ENCODE measurements around the gene PTPRT. TPM values are rescaled to one million over a fixed set of nuclear protein-coding genes. Genes with fewer than 3 reads are reported as not detected.

The PTPRT gene
- total RNA-seq, 6 experiments from 2014 or later: not detected

DNA sequence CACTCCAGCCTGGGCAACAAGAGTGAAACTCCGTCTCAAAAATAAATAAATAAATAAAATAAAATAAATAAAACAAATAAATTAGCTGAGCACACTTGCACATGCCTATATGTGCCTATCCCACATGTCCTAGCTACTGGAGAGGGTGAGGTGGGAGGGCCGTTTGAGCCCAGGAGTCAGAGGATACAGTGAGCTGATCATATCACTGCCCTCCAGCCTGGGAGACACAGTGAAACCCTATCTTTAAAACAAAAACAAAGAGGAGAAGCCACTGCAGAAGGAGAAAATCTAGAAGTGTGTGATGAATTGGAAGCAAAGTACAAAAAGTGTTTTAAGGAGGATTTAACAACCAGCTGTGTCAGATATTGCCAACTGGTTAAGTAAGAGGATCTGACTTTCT lies 728.4 kb downstream of the PTPRT start:
- Mint-ChIP-seq H3K27me3 (ENCODE audit: insufficient read depth) (no peaks in the 10 kb centered on the region), H3K27ac (no peak overlapping the region), H3K4me1 (ENCODE audit: low read depth) (no peaks in the 10 kb centered on the region), H3K9me3 (peaks cover 36% of the 10 kb centered on the region), H3K4me3 (no peak overlapping the region), H3K36me3 (ENCODE audit: low read depth) (no peaks in the 10 kb centered on the region)
- TF ChIP-seq CTCF (IDR thresholded peaks at IDR 0.05): no peak
- no peak for DNase-seq

DNA sequence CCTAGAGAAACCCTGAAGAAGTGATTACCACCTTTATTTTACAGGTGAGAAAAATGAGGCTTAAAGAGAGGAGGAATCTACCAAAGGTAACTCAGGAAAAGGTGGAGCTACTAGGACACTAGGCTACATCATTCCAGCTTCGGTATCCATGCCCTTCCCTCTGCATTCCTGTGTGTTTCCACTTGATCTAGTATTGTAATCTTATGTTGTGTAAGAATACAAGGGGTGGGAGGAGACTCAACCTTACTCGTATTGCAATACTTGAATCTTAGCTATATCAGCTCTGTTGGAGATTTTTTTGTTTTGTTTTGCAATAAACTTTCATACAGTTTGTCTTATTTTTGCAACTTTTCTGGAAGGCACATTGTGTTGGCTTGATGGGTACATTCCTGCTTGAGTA lies 742.4 kb downstream of the PTPRT start:
- H3K9me3 Mint-ChIP-seq: peaks cover 57% of the 10 kb centered on the region
- H3K4me1 Mint-ChIP-seq (ENCODE audit: low read depth): no peaks in the 10 kb centered on the region

DNA sequence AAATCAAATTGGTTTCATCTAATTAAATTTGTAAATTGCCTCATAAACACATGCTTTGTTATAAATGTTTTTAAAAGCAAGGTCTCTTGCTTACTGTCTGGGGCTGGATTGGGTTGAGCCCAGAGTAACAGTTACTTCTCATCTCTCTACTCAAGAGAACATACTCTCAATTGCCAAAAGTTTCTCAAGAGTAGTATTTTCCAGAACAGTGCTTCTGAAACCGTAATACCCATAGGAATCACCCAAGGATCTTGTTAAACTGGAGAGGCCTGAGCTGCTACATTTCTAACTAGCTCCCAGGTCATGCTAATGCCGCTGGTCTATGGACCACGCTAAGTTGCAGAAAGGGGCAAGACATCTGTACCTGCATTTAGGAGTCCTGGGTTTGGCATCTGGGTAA lies 744.9 kb downstream of the PTPRT start:
- Mint-ChIP-seq H3K9me3 (peaks cover 57% of the 10 kb centered on the region), H3K27me3 (ENCODE audit: insufficient read depth) (peaks cover 3% of the 10 kb centered on the region), H3K27ac (no peak overlapping the region), H3K36me3 (ENCODE audit: low read depth) (peaks cover 4% of the 10 kb centered on the region), H3K4me1 (ENCODE audit: low read depth) (no peaks in the 10 kb centered on the region), H3K4me3 (no peak overlapping the region)
- no peak for TF ChIP-seq CTCF (IDR thresholded peaks at IDR 0.05)
- no peak for DNase-seq

More for the DNA sequence above, 742.4 kb downstream of the PTPRT start:
- Mint-ChIP-seq H3K27ac (no peak overlapping the region), H3K36me3 (ENCODE audit: low read depth) (peaks cover 5% of the 10 kb centered on the region; the same call in 1 of the 2 replicates), H3K4me3 (no peak overlapping the region), H3K27me3 (ENCODE audit: insufficient read depth) (peaks cover 1% of the 10 kb centered on the region; the same call in 1 of the 2 replicates)
- DNase-seq: no peak
- no peak for TF ChIP-seq CTCF (IDR thresholded peaks at IDR 0.05)

GRCh38 chr20:42443200-42443599 lies 746.5 kb downstream of the PTPRT start:
- TF ChIP-seq CTCF (IDR thresholded peaks at IDR 0.05): no peak
- peaks cover 67% of the 10 kb centered on the region for H3K9me3 Mint-ChIP-seq
- peaks cover 9% of the 10 kb centered on the region for H3K36me3 Mint-ChIP-seq (ENCODE audit: low read depth)
- no peaks in the 10 kb centered on the region for H3K4me1 Mint-ChIP-seq (ENCODE audit: low read depth)
- peaks cover 3% of the 10 kb centered on the region for H3K27me3 Mint-ChIP-seq (ENCODE audit: insufficient read depth)
- DNase-seq: no peak
- H3K4me3 Mint-ChIP-seq: no peak overlapping the region
- no peak overlapping the region for H3K27ac Mint-ChIP-seq

DNA sequence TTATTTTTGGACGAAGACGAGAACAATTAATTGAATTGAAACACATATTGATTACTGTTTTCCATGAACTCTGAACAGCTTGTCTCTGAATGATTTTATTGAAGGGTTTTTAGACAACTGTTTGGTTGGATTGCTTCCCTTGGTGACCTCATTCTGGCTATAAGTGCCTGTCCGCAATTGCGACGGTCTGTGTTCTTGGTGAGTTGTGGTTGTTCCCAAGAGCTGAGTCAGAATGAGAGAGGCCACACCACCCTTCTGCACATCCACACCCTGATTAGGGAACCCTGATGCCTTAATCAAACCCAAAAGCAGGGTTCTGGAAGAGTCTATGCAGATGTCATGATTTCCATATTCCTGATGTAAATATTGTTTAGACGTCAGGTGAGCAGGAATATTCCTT lies 747.0 kb downstream of the PTPRT start:
- H3K4me1 Mint-ChIP-seq (ENCODE audit: low read depth): no peaks in the 10 kb centered on the region
- no peak for DNase-seq
- peaks cover 72% of the 10 kb centered on the region for H3K9me3 Mint-ChIP-seq
- H3K27ac Mint-ChIP-seq: no peak overlapping the region
- no peak overlapping the region for H3K4me3 Mint-ChIP-seq
- TF ChIP-seq CTCF (IDR thresholded peaks at IDR 0.05): no peak
- H3K27me3 Mint-ChIP-seq (ENCODE audit: insufficient read depth): peaks cover 3% of the 10 kb centered on the region
- peaks cover 9% of the 10 kb centered on the region for H3K36me3 Mint-ChIP-seq (ENCODE audit: low read depth)

- no peak overlapping the region for H3K27ac Mint-ChIP-seq
- no peak for TF ChIP-seq CTCF (IDR thresholded peaks at IDR 0.05)
- DNase-seq: no peak
- no peak overlapping the region for H3K4me3 Mint-ChIP-seq
- H3K9me3 Mint-ChIP-seq: peaks cover 73% of the 10 kb centered on the region
- no peaks in the 10 kb centered on the region for H3K4me1 Mint-ChIP-seq (ENCODE audit: low read depth)
- H3K27me3 Mint-ChIP-seq (ENCODE audit: insufficient read depth): peaks cover 2% of the 10 kb centered on the region
- peaks cover 9% of the 10 kb centered on the region for H3K36me3 Mint-ChIP-seq (ENCODE audit: low read depth)
Measured at GRCh38 chr20:42441864-42442331, 747.8 kb downstream of the PTPRT start.
